SK-N-SH treated with all-trans-retinoic acid at 6 μM for 48 hours (cell line): ENCODE results near the gene NUP98.
A peak's percentile ranks its signal among the peaks of the same experiment; 100 is the strongest.
"Not testable (repeated sequence)": the region's sequence is repeated elsewhere in the genome, so short reads cannot be mapped to it uniquely, and the experiment has no call there.

Experiments
- ATAC-seq: fragments of 200-7000 bp; cut with Tn5 transposase; 3 replicates; pipeline ENCODE4 v1.9.1; 2020; ENCODE audit warnings: mild to moderate bottlenecking, moderate library complexity
- BACH2 ChIP-seq: fragments of 250-450 bp; sonication (Bioruptor Pico); IDR thresholded peaks from 2 replicates; pipeline ENCODE4 v1.9.0; 2021; ENCODE audit warnings: mild to moderate bottlenecking, borderline replicate concordance
- CREB5 ChIP-seq: fragments of 250-450 bp; sonication (Bioruptor Pico); IDR thresholded peaks from 2 replicates; pipeline ENCODE4 v1.5.1; 2020; ENCODE audit warnings: low read depth, mild to moderate bottlenecking, moderate library complexity
- CSDC2 ChIP-seq: fragments of 250-450 bp; sonication (Bioruptor Pico); IDR thresholded peaks from 2 replicates; pipeline ENCODE4 v1.5.0; 2020; ENCODE audit warnings: mild to moderate bottlenecking, moderate library complexity
- CSRNP3 ChIP-seq: fragments of 250-450 bp; sonication (Bioruptor Pico); IDR thresholded peaks from 2 replicates; pipeline ENCODE4 v1.5.1; 2021; ENCODE audit warnings: mild to moderate bottlenecking, moderate library complexity
- ESRRG ChIP-seq: fragments of 250-450 bp; sonication (Bioruptor Pico); IDR thresholded peaks from 2 replicates; pipeline ENCODE4 v1.6.1; 2021; ENCODE audit warnings: mild to moderate bottlenecking
- GLIS3 ChIP-seq: fragments of 250-450 bp; sonication (Bioruptor Pico); IDR thresholded peaks from 2 replicates; pipeline ENCODE4 v1.5.0; 2020; ENCODE audit warnings: mild to moderate bottlenecking, moderate library complexity
- ISL1 ChIP-seq: fragments of 250-450 bp; sonication (Bioruptor Pico); IDR thresholded peaks from 2 replicates; pipeline ENCODE4 v2.1.2; 2022; ENCODE audit warnings: mild to moderate bottlenecking, moderate library complexity
- OSR1 ChIP-seq: fragments of 250-450 bp; sonication (Bioruptor Pico); IDR thresholded peaks from 2 replicates; pipeline ENCODE4 v1.8.0; 2022; ENCODE audit warnings: moderate library complexity, mild to moderate bottlenecking, inconsistent platforms
- PATZ1 ChIP-seq: fragments of 250-450 bp; sonication (Bioruptor Pico); IDR thresholded peaks from 2 replicates; pipeline ENCODE4 v1.8.0; 2020; ENCODE audit warnings: mild to moderate bottlenecking, moderate library complexity, borderline replicate concordance
- POU6F1 ChIP-seq: fragments of 250-450 bp; sonication (Bioruptor Pico); IDR thresholded peaks from 2 replicates; pipeline ENCODE4 v1.8.0; 2021; ENCODE audit warnings: low read depth, mild to moderate bottlenecking, moderate library complexity, borderline replicate concordance
- PPARA ChIP-seq: fragments of 250-450 bp; sonication (Bioruptor Pico); IDR thresholded peaks from 2 replicates; pipeline ENCODE4 v1.5.0; 2020; ENCODE audit warnings: mild to moderate bottlenecking, borderline replicate concordance
- RARB ChIP-seq: fragments of 250-450 bp; sonication (Bioruptor Pico); IDR thresholded peaks from 2 replicates; pipeline ENCODE4 v1.8.0; 2021; ENCODE audit warnings: mild to moderate bottlenecking, moderate library complexity
- SNAI2 ChIP-seq: fragments of 250-450 bp; sonication (Bioruptor Pico); IDR thresholded peaks from 2 replicates; pipeline ENCODE4 v1.5.0; 2020; ENCODE audit warnings: mild to moderate bottlenecking, moderate library complexity
- TCF4 ChIP-seq: fragments of 250-450 bp; sonication (Bioruptor Pico); IDR thresholded peaks from 2 replicates; pipeline ENCODE4 v1.8.0; 2021; ENCODE audit warnings: mild to moderate bottlenecking, moderate library complexity, borderline replicate concordance
- TOX ChIP-seq: fragments of 250-450 bp; sonication (Bioruptor Pico); IDR thresholded peaks from 2 replicates; pipeline ENCODE4 v1.8.0; 2021; ENCODE audit warnings: mild to moderate bottlenecking, moderate library complexity, borderline replicate concordance
- ZC3H10 ChIP-seq: fragments of 250-450 bp; sonication (Bioruptor Pico); IDR thresholded peaks from 2 replicates; pipeline ENCODE4 v1.5.1; 2021; ENCODE audit warnings: mild to moderate bottlenecking, moderate library complexity
- ZFP3 ChIP-seq: fragments of 250-450 bp; sonication (Bioruptor Pico); IDR thresholded peaks from 2 replicates; pipeline ENCODE4 v1.5.0; 2020; ENCODE audit warnings: mild to moderate bottlenecking, moderate library complexity
- ZNF565 ChIP-seq: fragments of 450-650 bp; formaldehyde crosslinking; conservative IDR thresholded peaks from 2 replicates; pipeline ENCODE4 v1.5.0; 2020; ENCODE audit warnings: low read depth, mild to moderate bottlenecking, moderate library complexity
- ZNF70 ChIP-seq: fragments of 450-650 bp; formaldehyde crosslinking; IDR thresholded peaks from 2 replicates; pipeline ENCODE4 v1.5.0; 2020; ENCODE audit warnings: mild to moderate bottlenecking, moderate library complexity
- ZNF8 ChIP-seq: fragments of 450-650 bp; formaldehyde crosslinking; IDR thresholded peaks from 2 replicates; pipeline ENCODE4 v1.5.0; 2020; ENCODE audit warnings: mild to moderate bottlenecking, moderate library complexity

Gene NUP98

GRCh38 chr11:3796346-3796745, 1.0 kb downstream of the NUP98 start (continued):
- TF ChIP-seq CREB5 (CRISPR knock-in tag) (no peak), ESRRG (no peak), ISL1 (CRISPR knock-in tag) (no peak)
- TF ChIP-seq, all 23 proteins: peak for 0

GRCh38 chr11:3796002-3796311, 1.4 kb downstream of the NUP98 start:
- no peak for ATAC-seq
- no peak for TF ChIP-seq ZNF8
- TF ChIP-seq BACH2 (CRISPR knock-in tag) = no peak
- TF ChIP-seq ZC3H10 (CRISPR knock-in tag) = no peak
- no peak for TF ChIP-seq RARB
- no peak for TF ChIP-seq ZFP3
- no peak for TF ChIP-seq CSRNP3 (CRISPR knock-in tag)

GRCh38 chr11:3795131-3796001, 2.0 kb downstream of the NUP98 start:
- ATAC-seq = no peak
- no peak for TF ChIP-seq SNAI2 (CRISPR knock-in tag)
- TF ChIP-seq CSDC2 (CRISPR knock-in tag) = no peak
- TF ChIP-seq GLIS3 (CRISPR knock-in tag) = no peak
- no peak for TF ChIP-seq PPARA
- no peak for TF ChIP-seq TCF4
- no peak for TF ChIP-seq OSR1 (CRISPR knock-in tag)
- TF ChIP-seq CREB5 (CRISPR knock-in tag) = no peak
- TF ChIP-seq PATZ1 = no peak

- ATAC-seq = not testable (repeated sequence)
These were observed 3.0 kb downstream of the NUP98 start for GRCh38 chr11:3794387-3794786.

GRCh38 chr11:3786781-3787428, 10.4 kb downstream of the NUP98 start:
- TF ChIP-seq ZNF70 (CRISPR knock-in tag) = peak; percentile 93
- no peak for TF ChIP-seq RARB
- peak; percentile 61 for ATAC-seq

- no peak for ATAC-seq
- TF ChIP-seq ZNF70 (CRISPR knock-in tag) (no peak), TCF4 (no peak), RARB (no peak), CREB5 (CRISPR knock-in tag) (no peak), CSDC2 (CRISPR knock-in tag) (no peak), TOX (CRISPR knock-in tag) (no peak), PATZ1 (no peak), POU6F1 (CRISPR knock-in tag) (no peak), GLIS3 (CRISPR knock-in tag) (no peak), ZC3H10 (CRISPR knock-in tag) (no peak), ZNF8 (no peak), ESRRG (no peak), BACH2 (CRISPR knock-in tag) (no peak), ISL1 (CRISPR knock-in tag) (no peak), PPARA (no peak), ZFP3 (no peak), OSR1 (CRISPR knock-in tag) (no peak), SNAI2 (CRISPR knock-in tag) (no peak), ZNF565 (CRISPR knock-in tag) (no peak)
These were observed 13.7 kb downstream of the NUP98 start for GRCh38 chr11:3783611-3784010.
